Panc1 (cell line): ENCODE measurements around the gene ITIH2.

Experiments
- POLR2AphosphoS5 ChIP-seq: IDR thresholded peaks from 2 replicates; pipeline ENCODE4 v1.6.1; 2012; ENCODE audit warnings: mild to moderate bottlenecking, low read depth, low read length, moderate library complexity
- TF ChIP-seq, protein P1 (sequence below): fragments of 450-650 bp; IDR thresholded peaks from 2 replicates; pipeline ENCODE4 v1.5.1; 2017; ENCODE audit warnings: mild to moderate bottlenecking
- TF ChIP-seq, protein P2 (sequence below), 2 experiments: IDR thresholded peaks; 2 replicates each; pipeline ENCODE4 v1.6.1; 2011 to 2012; ENCODE audit warnings: low read depth in 2 of 2, control low read depth in 1 of 2, low read length in 1 of 2, mild to moderate bottlenecking in 1 of 2, moderate library complexity in 1 of 2; ENCODE audit not compliant: insufficient read depth in 1 of 2

DNA sequence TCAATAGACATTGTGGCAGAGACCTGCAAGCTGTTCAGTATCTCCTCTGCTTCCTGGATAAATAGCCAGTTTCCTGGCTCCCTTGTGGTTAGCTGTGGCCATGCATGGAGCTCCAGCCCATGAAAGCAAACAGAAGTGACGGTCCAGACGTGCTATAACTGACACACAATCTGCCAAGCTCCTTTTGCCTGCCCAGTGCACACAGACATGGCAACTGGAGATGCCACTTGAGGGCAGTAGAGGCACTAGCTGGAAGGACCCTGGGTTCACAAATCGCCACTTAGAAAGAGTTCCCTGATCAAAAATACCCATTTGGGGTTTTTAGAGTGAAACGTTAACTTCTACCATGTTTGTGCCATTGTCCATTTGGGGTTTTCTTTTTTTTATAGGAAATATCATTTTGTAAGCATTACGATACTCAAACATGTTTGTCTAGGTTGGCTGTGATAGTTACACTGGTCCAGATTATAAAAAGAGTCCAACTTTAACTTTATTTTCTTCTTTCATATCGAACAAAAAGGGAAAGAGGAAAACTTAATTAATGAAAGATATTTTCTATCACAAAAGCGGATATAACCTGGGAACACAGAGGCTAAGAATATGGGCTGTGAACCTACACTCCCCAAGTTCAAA, 53.4 kb downstream of the ITIH2 start:
- TF ChIP-seq, protein P1, sequence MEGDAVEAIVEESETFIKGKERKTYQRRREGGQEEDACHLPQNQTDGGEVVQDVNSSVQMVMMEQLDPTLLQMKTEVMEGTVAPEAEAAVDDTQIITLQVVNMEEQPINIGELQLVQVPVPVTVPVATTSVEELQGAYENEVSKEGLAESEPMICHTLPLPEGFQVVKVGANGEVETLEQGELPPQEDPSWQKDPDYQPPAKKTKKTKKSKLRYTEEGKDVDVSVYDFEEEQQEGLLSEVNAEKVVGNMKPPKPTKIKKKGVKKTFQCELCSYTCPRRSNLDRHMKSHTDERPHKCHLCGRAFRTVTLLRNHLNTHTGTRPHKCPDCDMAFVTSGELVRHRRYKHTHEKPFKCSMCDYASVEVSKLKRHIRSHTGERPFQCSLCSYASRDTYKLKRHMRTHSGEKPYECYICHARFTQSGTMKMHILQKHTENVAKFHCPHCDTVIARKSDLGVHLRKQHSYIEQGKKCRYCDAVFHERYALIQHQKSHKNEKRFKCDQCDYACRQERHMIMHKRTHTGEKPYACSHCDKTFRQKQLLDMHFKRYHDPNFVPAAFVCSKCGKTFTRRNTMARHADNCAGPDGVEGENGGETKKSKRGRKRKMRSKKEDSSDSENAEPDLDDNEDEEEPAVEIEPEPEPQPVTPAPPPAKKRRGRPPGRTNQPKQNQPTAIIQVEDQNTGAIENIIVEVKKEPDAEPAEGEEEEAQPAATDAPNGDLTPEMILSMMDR, result peak; percentile 55
- TF ChIP-seq, protein P2, sequence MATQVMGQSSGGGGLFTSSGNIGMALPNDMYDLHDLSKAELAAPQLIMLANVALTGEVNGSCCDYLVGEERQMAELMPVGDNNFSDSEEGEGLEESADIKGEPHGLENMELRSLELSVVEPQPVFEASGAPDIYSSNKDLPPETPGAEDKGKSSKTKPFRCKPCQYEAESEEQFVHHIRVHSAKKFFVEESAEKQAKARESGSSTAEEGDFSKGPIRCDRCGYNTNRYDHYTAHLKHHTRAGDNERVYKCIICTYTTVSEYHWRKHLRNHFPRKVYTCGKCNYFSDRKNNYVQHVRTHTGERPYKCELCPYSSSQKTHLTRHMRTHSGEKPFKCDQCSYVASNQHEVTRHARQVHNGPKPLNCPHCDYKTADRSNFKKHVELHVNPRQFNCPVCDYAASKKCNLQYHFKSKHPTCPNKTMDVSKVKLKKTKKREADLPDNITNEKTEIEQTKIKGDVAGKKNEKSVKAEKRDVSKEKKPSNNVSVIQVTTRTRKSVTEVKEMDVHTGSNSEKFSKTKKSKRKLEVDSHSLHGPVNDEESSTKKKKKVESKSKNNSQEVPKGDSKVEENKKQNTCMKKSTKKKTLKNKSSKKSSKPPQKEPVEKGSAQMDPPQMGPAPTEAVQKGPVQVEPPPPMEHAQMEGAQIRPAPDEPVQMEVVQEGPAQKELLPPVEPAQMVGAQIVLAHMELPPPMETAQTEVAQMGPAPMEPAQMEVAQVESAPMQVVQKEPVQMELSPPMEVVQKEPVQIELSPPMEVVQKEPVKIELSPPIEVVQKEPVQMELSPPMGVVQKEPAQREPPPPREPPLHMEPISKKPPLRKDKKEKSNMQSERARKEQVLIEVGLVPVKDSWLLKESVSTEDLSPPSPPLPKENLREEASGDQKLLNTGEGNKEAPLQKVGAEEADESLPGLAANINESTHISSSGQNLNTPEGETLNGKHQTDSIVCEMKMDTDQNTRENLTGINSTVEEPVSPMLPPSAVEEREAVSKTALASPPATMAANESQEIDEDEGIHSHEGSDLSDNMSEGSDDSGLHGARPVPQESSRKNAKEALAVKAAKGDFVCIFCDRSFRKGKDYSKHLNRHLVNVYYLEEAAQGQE (IDR thresholded peaks at IDR 0.05; ENCODE audit: insufficient read depth in 1 of 2, low read depth in 2 of 2, low read length in 1 of 2), result no peak
- TF ChIP-seq POLR2AphosphoS5, result no peak
